ENCODE data around the gene DDX39B.

Gene DDX39B

DNA sequence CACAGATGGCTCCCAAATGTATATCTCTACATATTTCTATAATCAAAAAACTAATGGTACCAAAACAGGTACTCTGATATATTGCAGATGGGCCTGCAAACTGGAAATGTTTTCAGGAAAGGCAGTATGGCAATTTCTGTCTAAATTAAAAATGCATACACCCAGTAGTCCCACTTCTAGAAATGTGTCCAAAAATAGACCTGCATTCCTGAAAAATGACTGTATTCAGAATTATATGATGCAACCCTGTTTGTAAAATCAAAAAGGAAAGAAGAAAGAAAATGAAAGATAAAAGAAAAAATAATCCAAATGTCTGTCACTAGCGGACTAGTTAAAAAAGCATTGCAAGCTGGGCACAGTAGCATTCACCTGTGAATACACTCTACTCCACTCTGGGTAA lies 56.7 kb downstream of the DDX39B start:
- no peak for DNase-seq (ENCODE audit: low spot score)

DNA sequence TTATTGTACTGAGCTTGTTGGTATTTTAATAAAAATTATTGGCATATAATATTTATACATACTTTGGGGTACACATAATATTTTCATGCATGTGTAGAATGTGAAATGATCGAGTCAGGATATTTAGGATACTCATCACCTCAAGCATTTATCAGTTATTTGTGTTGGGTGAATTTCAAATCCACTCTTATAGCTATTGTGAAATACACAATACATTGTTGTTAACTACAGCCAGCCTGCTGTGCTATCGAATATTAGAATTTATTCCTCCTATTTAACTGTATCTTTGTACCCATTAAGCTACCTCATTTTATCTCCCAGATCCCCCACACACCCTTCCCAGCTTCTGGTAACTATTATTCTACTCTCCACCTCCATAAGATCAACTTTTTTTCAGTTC lies 58.4 kb downstream of the DDX39B start:
- DNase-seq (ENCODE audit: low spot score), result no peak

DNA sequence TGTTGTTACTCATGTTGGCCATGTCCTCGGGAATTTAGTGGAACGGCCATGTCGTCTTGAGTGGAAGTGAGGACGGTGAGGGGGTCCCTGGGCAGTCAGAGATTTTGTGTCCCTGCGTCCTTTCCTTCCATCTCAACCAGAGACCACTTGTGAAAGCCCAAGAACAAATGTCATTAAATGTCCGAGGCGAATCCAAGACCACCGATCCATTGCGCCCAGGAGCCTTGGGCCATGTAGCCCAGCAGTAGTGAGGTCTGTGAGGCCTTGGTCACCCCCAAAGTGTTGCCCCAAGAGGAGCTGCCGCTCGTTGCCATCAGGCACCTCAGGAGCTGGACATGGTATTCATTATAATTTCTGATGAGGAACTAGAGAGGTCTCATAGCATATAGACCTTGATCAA lies 61.2 kb downstream of the DDX39B start:
- DNase-seq (ENCODE audit: low spot score), result no peak

Data from hematopoietic multipotent progenitor cell treated with erythropoietin and hydrocortisone succinate and interleukin-3 and kit ligand, for 17 days (in vitro differentiated cells).